Endothelial cell (in vitro differentiated cells): ENCODE results near the gene CAD. TPM values are rescaled to one million over a fixed set of nuclear protein-coding genes. Genes with fewer than 3 reads are reported as not detected.
"Not testable (repeated sequence)": the region's sequence is repeated elsewhere in the genome, so short reads cannot be mapped to it uniquely, and the experiment has no call there.

Experiments
- DNase-seq: peaks from one replicate; pipeline ENCODE4 v3.0.0; 2021; ENCODE audit warnings: low spot score
- H3K27ac Mint-ChIP-seq: one replicate; pipeline ENCODE4 v1.8.0; 2021; ENCODE audit warnings: mixed read lengths, inconsistent platforms; ENCODE audit not compliant: unreplicated experiment
- H3K27me3 Mint-ChIP-seq: one replicate; pipeline ENCODE4 v1.8.0; 2021; ENCODE audit warnings: mild to moderate bottlenecking, moderate library complexity, mixed read lengths, inconsistent platforms; ENCODE audit not compliant: unreplicated experiment
- H3K36me3 Mint-ChIP-seq: one replicate; pipeline ENCODE4 v1.8.0; 2021; ENCODE audit warnings: mild to moderate bottlenecking, low read depth, mixed read lengths, inconsistent platforms; ENCODE audit not compliant: unreplicated experiment
- H3K4me1 Mint-ChIP-seq: one replicate; pipeline ENCODE4 v1.8.0; 2021; ENCODE audit warnings: mild to moderate bottlenecking, mixed read lengths, inconsistent platforms; ENCODE audit not compliant: unreplicated experiment
- H3K4me3 Mint-ChIP-seq: one replicate; pipeline ENCODE4 v1.8.0; 2021; ENCODE audit warnings: mild to moderate bottlenecking, mixed read lengths, inconsistent platforms; ENCODE audit not compliant: unreplicated experiment
- H3K9me3 Mint-ChIP-seq: one replicate; pipeline ENCODE4 v1.8.0; 2021; ENCODE audit warnings: mixed read lengths, inconsistent platforms; ENCODE audit not compliant: unreplicated experiment
- CTCF ChIP-seq: fragments of 200-600 bp; sonication (generic); IDR thresholded peaks from one replicate; pipeline ENCODE4 v1.5.0; 2021; ENCODE audit warnings: antibody characterized with exemption; ENCODE audit not compliant: unreplicated experiment
- total RNA-seq: library from RNA; stranded (reverse); fragmentation: NEBNext Ultra II Directional; extraction: Animal tissue kit (Norgen Biotek cat#: 25700); gene quantifications from one replicate; pipeline ENCODE4 v1.2.1, GENCODE V29; 2021; ENCODE audit not compliant: unreplicated experiment

Gene CAD
- total RNA-seq, 1 donor from 2014 or later: 49.4 TPM

GRCh38 chr2:27191070-27191829, 25.9 kb upstream of the CAD start:
- Mint-ChIP-seq H3K4me1 (peaks cover 3% of the 10 kb centered on the region), H3K27me3 (no peaks in the 10 kb centered on the region), H3K4me3 (no peak overlapping the region), H3K9me3 (no peaks in the 10 kb centered on the region), H3K27ac (no peak overlapping the region), H3K36me3 (no peaks in the 10 kb centered on the region)
- peak; percentile 53 for DNase-seq
- peak; percentile 30 for TF ChIP-seq CTCF

- no peak overlapping the region for H3K27ac Mint-ChIP-seq
- H3K4me1 Mint-ChIP-seq: peaks cover 3% of the 10 kb centered on the region
- H3K9me3 Mint-ChIP-seq: no peaks in the 10 kb centered on the region
- no peak overlapping the region for H3K4me3 Mint-ChIP-seq
- DNase-seq: no peak
- H3K27me3 Mint-ChIP-seq: peaks cover 1% of the 10 kb centered on the region
- no peak for TF ChIP-seq CTCF
- peaks cover 2% of the 10 kb centered on the region for H3K36me3 Mint-ChIP-seq
Measured at GRCh38 chr2:27194538-27195354, 22.4 kb upstream of the CAD start.

GRCh38 chr2:27195799-27196198, 21.4 kb upstream of the CAD start:
- H3K4me1 Mint-ChIP-seq, H3K27ac Mint-ChIP-seq, H3K36me3 Mint-ChIP-seq, H3K9me3 Mint-ChIP-seq, H3K27me3 Mint-ChIP-seq, DNase-seq, H3K4me3 Mint-ChIP-seq: not testable (repeated sequence)

GRCh38 chr2:27198068-27198467, 19.1 kb upstream of the CAD start:
- H3K4me3 Mint-ChIP-seq, DNase-seq, H3K27ac Mint-ChIP-seq, H3K9me3 Mint-ChIP-seq, H3K4me1 Mint-ChIP-seq, H3K27me3 Mint-ChIP-seq: not testable (repeated sequence)
- H3K36me3 Mint-ChIP-seq: peaks cover 23% of the 10 kb centered on the region

- Mint-ChIP-seq H3K27me3 (peaks cover 5% of the 10 kb centered on the region), H3K4me3 (no peak overlapping the region), H3K27ac (no peak overlapping the region), H3K4me1 (peaks cover 2% of the 10 kb centered on the region), H3K9me3 (no peaks in the 10 kb centered on the region), H3K36me3 (peaks cover 28% of the 10 kb centered on the region)
- no peak for TF ChIP-seq CTCF
- no peak for DNase-seq
Measured at GRCh38 chr2:27198627-27199026, 18.5 kb upstream of the CAD start.

- no peaks in the 10 kb centered on the region for H3K9me3 Mint-ChIP-seq
- peaks cover 31% of the 10 kb centered on the region for H3K36me3 Mint-ChIP-seq
- DNase-seq: no peak
- H3K4me1 Mint-ChIP-seq: peaks cover 2% of the 10 kb centered on the region
- no peak overlapping the region for H3K4me3 Mint-ChIP-seq
- TF ChIP-seq CTCF: no peak
- peaks cover 5% of the 10 kb centered on the region for H3K27me3 Mint-ChIP-seq
- no peak overlapping the region for H3K27ac Mint-ChIP-seq
Measured at GRCh38 chr2:27199241-27199640, 17.9 kb upstream of the CAD start.
